Measurements from ENCODE around the gene ABHD14A.

DNA sequence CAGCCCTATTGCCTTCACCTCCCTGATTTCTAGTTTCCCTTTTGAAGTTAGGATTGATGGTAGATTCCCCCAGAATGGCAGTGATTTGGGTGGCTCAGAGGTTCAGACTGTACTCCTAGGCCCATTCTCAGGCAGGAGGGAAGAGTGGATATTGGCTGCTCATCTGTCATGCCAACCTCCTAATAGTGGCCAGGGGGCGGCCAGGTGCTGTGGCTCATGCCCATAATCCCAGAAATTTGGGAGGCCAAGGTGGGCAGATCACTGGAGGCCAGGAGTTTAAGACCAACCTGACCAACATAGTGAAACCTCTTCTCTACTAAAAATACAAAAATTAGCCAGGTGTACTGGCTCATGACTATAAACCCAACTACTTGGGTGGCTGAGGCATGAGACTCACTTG is 44.4 kb upstream of the ABHD14A start:
- TF ChIP-seq, protein P1, sequence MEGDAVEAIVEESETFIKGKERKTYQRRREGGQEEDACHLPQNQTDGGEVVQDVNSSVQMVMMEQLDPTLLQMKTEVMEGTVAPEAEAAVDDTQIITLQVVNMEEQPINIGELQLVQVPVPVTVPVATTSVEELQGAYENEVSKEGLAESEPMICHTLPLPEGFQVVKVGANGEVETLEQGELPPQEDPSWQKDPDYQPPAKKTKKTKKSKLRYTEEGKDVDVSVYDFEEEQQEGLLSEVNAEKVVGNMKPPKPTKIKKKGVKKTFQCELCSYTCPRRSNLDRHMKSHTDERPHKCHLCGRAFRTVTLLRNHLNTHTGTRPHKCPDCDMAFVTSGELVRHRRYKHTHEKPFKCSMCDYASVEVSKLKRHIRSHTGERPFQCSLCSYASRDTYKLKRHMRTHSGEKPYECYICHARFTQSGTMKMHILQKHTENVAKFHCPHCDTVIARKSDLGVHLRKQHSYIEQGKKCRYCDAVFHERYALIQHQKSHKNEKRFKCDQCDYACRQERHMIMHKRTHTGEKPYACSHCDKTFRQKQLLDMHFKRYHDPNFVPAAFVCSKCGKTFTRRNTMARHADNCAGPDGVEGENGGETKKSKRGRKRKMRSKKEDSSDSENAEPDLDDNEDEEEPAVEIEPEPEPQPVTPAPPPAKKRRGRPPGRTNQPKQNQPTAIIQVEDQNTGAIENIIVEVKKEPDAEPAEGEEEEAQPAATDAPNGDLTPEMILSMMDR (IDR thresholded peaks at IDR 0.05): no peak
- no peak for TF ChIP-seq POLR2A (IDR thresholded peaks at IDR 0.05)

Measured in lower leg skin (tissue), 3 donors.